HG03135 (cell line): ENCODE results near the gene GCK.
"Not testable (repeated sequence)": the region's sequence is repeated elsewhere in the genome, so short reads cannot be mapped to it uniquely, and the experiment has no call there.

Experiments used
- ATAC-seq: cut with Tn5 transposase; IDR thresholded peaks from one replicate; pipeline ENCODE4 v1.9.1; 2021; ENCODE audit warnings: mild to moderate bottlenecking, moderate library complexity; ENCODE audit not compliant: unreplicated experiment

Gene GCK

DNA sequence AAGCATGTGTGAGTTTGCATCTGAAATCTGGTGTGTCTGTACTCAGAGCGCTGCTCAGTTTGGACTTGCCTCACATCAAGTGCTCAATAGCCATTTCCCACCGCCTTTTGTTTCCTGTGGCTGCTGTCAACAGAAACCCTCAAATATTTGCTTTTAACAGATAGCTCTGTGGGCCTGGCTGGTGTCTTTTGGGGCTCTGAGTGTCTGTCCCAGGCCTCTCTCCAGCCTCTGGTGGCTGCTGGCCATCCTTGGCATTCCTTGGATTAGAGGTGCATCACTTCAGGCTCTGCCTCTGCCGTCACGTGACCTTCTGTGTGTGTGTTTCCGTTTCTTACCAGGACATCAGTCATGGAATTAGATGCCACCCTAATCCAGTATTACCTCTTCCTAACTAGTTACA lies 20.9 kb upstream of the GCK start:
- ATAC-seq = no peak

DNA sequence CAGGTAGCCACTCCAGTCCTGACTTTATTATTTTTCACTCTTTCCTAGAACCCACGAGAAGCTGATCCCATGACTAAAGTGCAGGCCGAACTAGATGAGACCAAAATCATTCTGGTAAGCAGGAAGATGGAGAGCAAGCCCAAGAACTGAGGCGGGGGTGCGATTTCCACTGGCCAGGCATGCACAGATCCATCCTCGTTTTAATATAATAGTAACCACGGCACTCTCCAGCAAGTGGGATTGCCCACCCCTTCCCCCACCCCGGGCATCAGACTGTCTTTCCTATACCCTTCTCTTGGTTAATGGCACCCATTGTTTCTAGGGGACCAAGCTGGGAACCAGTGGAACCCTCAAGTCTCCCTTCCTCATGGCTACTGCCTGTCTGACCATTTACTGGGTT lies 18.8 kb upstream of the GCK start:
- ATAC-seq = no peak

DNA sequence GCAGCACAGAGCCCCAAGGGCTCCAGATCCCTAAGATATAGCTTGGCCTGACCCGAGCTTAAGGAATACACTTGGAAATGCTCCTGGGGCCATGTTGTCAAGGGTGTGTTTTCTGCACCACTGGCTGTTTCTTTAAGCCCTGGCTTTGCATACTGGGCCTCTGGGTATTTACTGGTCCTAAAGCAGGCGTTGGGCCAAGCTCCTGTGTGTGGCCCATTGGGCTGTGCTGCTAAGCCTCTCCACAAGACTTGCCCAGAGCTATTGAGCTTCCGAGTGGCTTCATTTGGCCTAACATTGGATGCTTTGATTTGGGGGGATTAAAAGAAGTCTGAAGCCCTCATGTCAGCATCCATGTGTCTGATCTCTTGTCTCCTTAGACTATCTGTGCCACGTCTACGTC lies 16.8 kb upstream of the GCK start:
- no peak for ATAC-seq

GRCh38 chr7:44201813-44202212 lies 12.6 kb upstream of the GCK start:
- no peak for ATAC-seq

- ATAC-seq = peak; percentile 99
Observed at GRCh38 chr7:44200699-44201461, 11.6 kb upstream of the GCK start, which contains the start of gene YKT6. Gene YKT6, plus strand, starts transcription at chr7:44200978. Its CDS starts 158 bp downstream, at chr7:44201136.

- ATAC-seq = not testable (repeated sequence)
Observed at GRCh38 chr7:44200163-44200562, 10.9 kb upstream of the GCK start.

GRCh38 chr7:44197474-44197873 lies 8.2 kb upstream of the GCK start:
- ATAC-seq = no peak

- no peak for ATAC-seq
Observed at GRCh38 chr7:44196450-44196872, 7.2 kb upstream of the GCK start.

- no peak for ATAC-seq
Observed at GRCh38 chr7:44195889-44196288, 6.7 kb upstream of the GCK start.

DNA sequence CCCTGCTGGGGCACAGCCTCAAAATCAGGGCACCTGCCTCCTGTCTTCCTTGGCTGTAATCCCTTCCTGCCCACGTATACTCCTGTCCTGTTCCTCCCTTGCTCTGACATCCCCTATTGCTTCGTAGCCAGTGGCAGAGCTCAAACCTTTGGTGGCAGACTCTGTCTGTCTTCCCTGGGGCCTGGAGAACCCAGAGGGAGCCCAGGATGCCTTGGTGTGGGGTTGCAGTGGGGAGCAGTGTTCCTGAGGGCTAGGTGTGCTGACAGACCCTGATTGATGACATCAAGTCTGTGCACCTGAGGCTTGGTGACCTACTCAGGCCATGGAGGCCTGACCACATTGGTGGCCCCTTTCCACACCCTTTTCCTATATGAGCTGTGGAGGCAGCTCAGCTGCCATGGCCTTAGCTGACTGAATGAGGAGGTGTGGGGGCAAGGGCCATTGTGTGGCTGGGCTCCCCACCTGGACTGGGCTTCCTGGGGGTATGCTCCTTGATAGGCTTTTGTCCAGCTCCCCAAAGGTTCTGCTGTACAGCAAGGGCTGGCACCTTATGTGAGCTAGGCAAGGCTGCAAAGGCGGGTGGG lies 5.4 kb upstream of the GCK start:
- ATAC-seq = no peak

- no peak for ATAC-seq
Observed at GRCh38 chr7:44194069-44194468, 4.8 kb upstream of the GCK start.

GRCh38 chr7:44193011-44193802 lies 4.0 kb upstream of the GCK start:
- no peak for ATAC-seq

GRCh38 chr7:44191171-44191570 lies 1.9 kb upstream of the GCK start:
- ATAC-seq = no peak

DNA sequence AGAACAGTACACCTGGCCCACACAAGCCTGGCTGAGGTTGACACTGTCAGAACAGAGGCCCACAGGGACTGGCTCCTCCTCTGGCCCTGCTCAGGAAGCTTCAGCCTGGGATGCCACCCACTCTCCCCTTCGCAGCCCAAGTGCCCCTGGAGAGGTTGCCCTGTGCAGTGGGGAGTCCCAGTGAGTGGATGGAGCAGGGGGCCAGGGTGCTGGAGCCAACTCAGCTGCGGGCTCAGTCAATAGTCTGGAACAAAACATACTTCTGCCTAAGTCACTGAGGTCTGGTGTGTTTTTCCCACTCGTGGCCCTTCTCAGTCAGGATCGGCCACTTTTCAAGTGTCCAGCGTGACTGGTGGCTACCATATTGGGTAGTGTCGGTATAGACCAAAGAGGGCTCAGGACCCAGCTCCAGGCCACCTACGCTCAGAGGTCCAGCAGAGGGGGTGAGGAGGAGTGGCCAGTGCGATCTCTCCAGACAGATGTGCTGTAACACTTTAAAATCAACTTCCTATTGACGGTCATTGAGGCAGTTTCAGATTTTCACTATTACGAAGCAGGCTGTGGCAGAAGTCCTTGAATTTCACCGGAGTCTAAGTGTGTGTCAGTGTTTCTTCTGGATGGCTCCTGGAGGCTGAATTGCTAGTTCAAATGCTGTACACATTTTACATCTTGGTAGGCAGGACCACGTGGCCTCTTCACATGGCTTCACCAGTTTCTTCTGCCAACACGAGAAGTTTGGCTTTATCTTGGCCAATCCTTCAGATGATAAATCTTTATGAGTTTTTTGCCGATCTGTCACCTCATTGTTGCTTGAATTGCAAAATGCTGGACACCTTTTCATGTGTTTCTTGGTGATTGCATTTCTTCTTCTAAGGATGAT lies 994 bp upstream of the GCK start:
- no peak for ATAC-seq

DNA sequence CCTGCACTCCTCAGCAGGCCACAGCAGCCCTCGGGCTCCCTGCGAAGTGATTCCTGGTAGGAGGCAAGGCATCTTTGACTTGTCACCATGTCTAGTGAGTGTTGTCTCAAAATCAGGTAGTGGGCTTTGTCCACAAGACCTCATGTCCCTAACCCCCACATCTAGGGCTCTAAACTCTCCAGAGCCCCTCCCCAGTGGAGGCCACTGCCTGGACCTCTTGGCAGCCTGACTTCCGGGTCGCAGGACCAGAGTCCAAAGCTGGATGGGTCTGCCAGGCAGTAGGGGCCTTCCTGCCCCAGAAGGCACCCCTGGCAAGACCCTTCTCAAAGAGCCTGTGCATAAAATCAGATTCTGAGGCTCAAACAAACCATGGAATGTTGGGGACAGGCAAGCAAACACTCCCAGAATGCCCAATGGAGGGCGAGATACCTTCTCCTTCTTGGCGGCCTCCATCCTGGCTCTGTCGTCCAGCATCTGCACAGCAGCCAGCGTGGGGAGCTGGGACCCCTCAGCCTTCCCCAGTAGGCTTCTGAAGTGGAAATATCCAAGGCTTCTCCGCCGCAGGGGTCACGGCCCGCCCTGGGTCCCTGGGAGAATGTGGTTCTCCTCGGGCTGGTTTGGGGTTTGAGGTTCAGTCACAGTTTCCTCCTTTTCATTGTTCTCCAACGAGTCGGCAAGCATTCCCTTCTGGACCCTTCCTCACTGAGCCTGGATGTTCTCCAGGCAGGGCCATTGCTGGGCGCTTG lies 586 bp downstream of the GCK start:
- no peak for ATAC-seq

GRCh38 chr7:44187636-44188416 lies 1.4 kb downstream of the GCK start:
- ATAC-seq = no peak

GRCh38 chr7:44186736-44187135 lies 2.5 kb downstream of the GCK start:
- ATAC-seq = no peak

- no peak for ATAC-seq
Observed at GRCh38 chr7:44185729-44186128, 3.5 kb downstream of the GCK start.

GRCh38 chr7:44184873-44185446 lies 4.3 kb downstream of the GCK start:
- ATAC-seq = no peak
